K562 (cell line): ENCODE data around the gene MED29. TPM values are rescaled to one million over a fixed set of nuclear protein-coding genes. Genes with fewer than 3 reads are reported as not detected.

Experiments used
- ATAC-seq: fragments of 200-7000 bp; cut with Tn5 transposase; 3 replicates; pipeline ENCODE4 v1.9.1; 2020; ENCODE audit warnings: moderate library complexity
- BruUV-seq: library from RNA; stranded (reverse); fragments of 400-500 nt; replicated peaks from 2 replicates; lab custom pipeline; 2021; lab: Mats Ljungman, UMichigan
- CTCF ChIA-PET: fragments of 300-600 bp; formaldehyde crosslinking; extraction: SDS; loops from one replicate; lab custom pipeline; 2021; ENCODE audit warnings: low intra/inter-chr PET ratio; lab: Yijun Ruan, JAX
- POLR2A ChIA-PET: fragments of 300-600, 350-650 bp; sonication (Branson Sonifier 250); formaldehyde crosslinking; extraction: SDS; loops from one replicate; lab custom pipeline; 2021; ENCODE audit warnings: antibody characterized with exemption, inconsistent platforms; lab: Yijun Ruan, JAX
- DNase-seq, 4 experiments: peaks; one replicate each; pipeline versions ENCODE4 v3.0.0 to v3.0.0-alpha.2; 2011 to 2018; ENCODE audit warnings: low spot score in 3 of 4, mixed read lengths in 3 of 4; ENCODE audit errors: extremely low read depth in 1 of 4
- FAIRE-seq: peaks from 2 replicates; lab custom pipeline; 2011; peaks lifted over from hg19 to GRCh38; lab: Jason Lieb, UNC
- H2AFZ ChIP-seq: 2 replicates; pipeline ENCODE4 v1.6.0; 2011; ENCODE audit warnings: low read depth, low read length, control low read depth, inconsistent platforms
- H3K27ac ChIP-seq: fragments of 200-600 bp; 3 replicates; pipeline ENCODE4 v1.8.0; 2011; ENCODE audit warnings: low read depth, mild to moderate bottlenecking, control low read depth, inconsistent platforms, low read length, moderate library complexity, mixed read lengths; ENCODE audit errors: extremely low read depth
- H3K27me3 ChIP-seq, 2 experiments: fragments of 300-600 bp in 1 of 2; 2 replicates in 1 of 2; 3 replicates in 1 of 2; pipeline versions ENCODE4 v1.6.0 to v1.8.0; 2011; ENCODE audit warnings: inconsistent platforms in 2 of 2, low read length in 2 of 2, mild to moderate bottlenecking in 1 of 2, mixed read lengths in 1 of 2, moderate library complexity in 1 of 2; ENCODE audit not compliant: control insufficient read depth in 2 of 2, insufficient read depth in 2 of 2
- H3K36me3 ChIP-seq: fragments of 300-600 bp; 3 replicates; pipeline ENCODE4 v1.8.0; 2011; ENCODE audit warnings: mild to moderate bottlenecking, low read length, inconsistent platforms; ENCODE audit not compliant: control insufficient read depth, insufficient read depth
- H3K4me1 ChIP-seq, 2 experiments: fragments of 200-600 bp in 1 of 2; replicated peaks in 1 of 2; 2 replicates in 1 of 2; 3 replicates in 1 of 2; pipeline versions ENCODE4 v1.5.1 to v1.8.0; 2011; ENCODE audit warnings: inconsistent platforms in 2 of 2, low read length in 2 of 2, mild to moderate bottlenecking in 1 of 2, mixed read lengths in 1 of 2, moderate library complexity in 1 of 2; ENCODE audit not compliant: control insufficient read depth in 2 of 2, insufficient read depth in 2 of 2
- H3K4me2 ChIP-seq: 2 replicates; pipeline ENCODE4 v1.6.1; 2011; ENCODE audit warnings: low read length, control low read depth, inconsistent platforms, mixed read lengths; ENCODE audit not compliant: insufficient read depth
- H3K4me3 ChIP-seq: fragments of 200-600 bp; sonication (generic), shearing (Covaris generic); 2 replicates; pipeline ENCODE4 v1.5.1; 2016; ENCODE audit warnings: control low read depth, inconsistent platforms
- H3K79me2 ChIP-seq: fragments of 200-600 bp; 3 replicates; pipeline ENCODE4 v1.8.0; 2011; ENCODE audit warnings: low read length, inconsistent platforms; ENCODE audit not compliant: control insufficient read depth, insufficient read depth
- H3K9ac ChIP-seq, 2 experiments: 2 replicates each; pipeline versions ENCODE4 v1.6.0 to v1.6.1; 2011; ENCODE audit warnings: low read depth in 2 of 2, low read length in 2 of 2, control low read depth in 1 of 2, inconsistent platforms in 1 of 2, mild to moderate bottlenecking in 1 of 2, mixed read lengths in 1 of 2; ENCODE audit not compliant: insufficient read depth in 1 of 2
- H3K9me1 ChIP-seq: one replicate; pipeline ENCODE4 v1.6.0; 2011; ENCODE audit warnings: inconsistent platforms, mild to moderate bottlenecking, low read length, moderate library complexity; ENCODE audit not compliant: control insufficient read depth, insufficient read depth
- H3K9me3 ChIP-seq: replicated peaks from 2 replicates; pipeline ENCODE4 v1.5.1; 2011; ENCODE audit warnings: low read depth, low read length, inconsistent platforms; ENCODE audit not compliant: control insufficient read depth, insufficient read depth
- H4K20me1 ChIP-seq: replicated peaks from 2 replicates; pipeline ENCODE4 v1.6.1; 2011; ENCODE audit warnings: low read length, inconsistent platforms, mixed read lengths; ENCODE audit not compliant: control insufficient read depth, insufficient read depth
- ADNP ChIP-seq: fragments of 200-800 bp; sonication (Bioruptor generic); IDR thresholded peaks from 2 replicates; pipeline ENCODE4 v1.6.1; 2016; ENCODE audit warnings: missing genetic modification characterization, missing compliant biosample characterization
- CREBBP ChIP-seq: IDR thresholded peaks from one replicate; pipeline ENCODE4 v1.6.1; 2012; ENCODE audit warnings: low read depth, mild to moderate bottlenecking, control low read depth, inconsistent platforms, low read length
- EGR1 ChIP-seq: fragments of 450-650 bp; conservative IDR thresholded peaks from 2 replicates; pipeline ENCODE4 v1.6.1; 2017; ENCODE audit warnings: mild to moderate bottlenecking
- NFE2L1 ChIP-seq: fragments of 450-650 bp; IDR thresholded peaks from 2 replicates; pipeline ENCODE4 v1.6.1; 2016; ENCODE audit warnings: missing genetic modification characterization, low read depth, mild to moderate bottlenecking, missing compliant biosample characterization, moderate library complexity, borderline replicate concordance
- POLR2A ChIP-seq: fragments of 450-650 bp; conservative IDR thresholded peaks from 2 replicates; pipeline ENCODE4 v1.6.1; 2016
- RBFOX2 ChIP-seq: fragments of 200-400 bp; formaldehyde crosslinking; IDR thresholded peaks from 2 replicates; pipeline ENCODE4 v1.6.1; 2017; ENCODE audit warnings: low read depth, mild to moderate bottlenecking, low read length, moderate library complexity
- RCOR1 ChIP-seq, 2 experiments: IDR thresholded peaks; 2 replicates each; pipeline ENCODE4 v1.6.1; 2012; ENCODE audit warnings: low read depth in 2 of 2, low read length in 2 of 2, borderline replicate concordance in 1 of 2, improper control_type of control experiment in 1 of 2
- SRSF1 ChIP-seq: fragments of 200-400 bp; formaldehyde crosslinking; IDR thresholded peaks from 2 replicates; pipeline ENCODE4 v1.6.1; 2017; ENCODE audit warnings: mild to moderate bottlenecking, low read depth, low read length, moderate library complexity
- TCF7 ChIP-seq: sonication (generic); IDR thresholded peaks from 2 replicates; pipeline ENCODE4 v1.6.1; 2016; ENCODE audit warnings: antibody characterized with exemption, borderline replicate concordance
- ZNF217 ChIP-seq: sonication (generic); formaldehyde crosslinking; IDR thresholded peaks from 2 replicates; pipeline ENCODE4 v1.8.0; 2022; ENCODE audit warnings: mild to moderate bottlenecking, missing genetic modification reagents
- WGBS: fragments of 100-300 bp; shearing (Covaris generic); methylation state at CpG from one replicate; pipeline ENCODE4 v1.1.6; 2016; ENCODE audit warnings: low coverage, mixed read lengths; ENCODE audit not compliant: insufficient coverage; ENCODE audit errors: missing lambda C conversion rate; 5-methylcytosine and 5-hydroxymethylcytosine counted together
- in situ Hi-C: fragments of 300-500 bp; cut with MboI; formaldehyde crosslinking; loops from 4 replicates; pipeline ENCODE4 v1.15.0; 2018; ENCODE audit warnings: inconsistent platforms, mixed read lengths
- intact Hi-C: fragments of 100-400 bp; cut with micrococcal nuclease; formaldehyde crosslinking; loops from 2 replicates; pipeline ENCODE4 v1.14.2; 2022
- polyA plus RNA-seq, 8 experiments: library from polyadenylated mRNA; depleted of rRNA in 4 of 8; stranded (reverse) in 5 of 8; unstranded in 3 of 8; fragments of >200 nt; fragmentation: Nextera tagmentation in 2 of 8; fragmentation: Illumina TruSeq in 1 of 8; extraction: Ambion mirVana in 2 of 8; extraction: Trizol in 1 of 8; gene quantifications; 2 replicates each; pipeline versions ENCODE4 v1.2.1 to v1.2.3, GENCODE V29; 2011 to 2014; ENCODE audit warnings: inconsistent platforms in 1 of 8, missing spikeins in 1 of 8
- total RNA-seq, 7 experiments: library from RNA; depleted of rRNA in 6 of 7; stranded (reverse); fragments of >200 nt in 6 of 7; fragmentation: Illumina TruSeq in 2 of 7; extraction: Trizol in 2 of 7; gene quantifications; 2 replicates each; pipeline versions ENCODE4 v1.2.1 to v1.2.3, GENCODE V29; 2011 to 2021; ENCODE audit warnings: low replicate concordance in 1 of 7
- TF ChIP-seq, protein P1 (sequence below): sonication (generic); formaldehyde crosslinking; IDR thresholded peaks from 2 replicates; pipeline ENCODE4 v1.4.0; 2020; ENCODE audit warnings: mild to moderate bottlenecking, missing genetic modification reagents
- TF ChIP-seq, protein P2 (sequence below): sonication (generic); formaldehyde crosslinking; IDR thresholded peaks from 2 replicates; pipeline ENCODE4 v1.8.1; 2023; ENCODE audit warnings: mild to moderate bottlenecking, missing genetic modification reagents

The MED29 gene
- total and polyA plus RNA-seq, 9 of the 15 experiments (the other 6 are each of a cell fraction or from before 2014, with no cell fraction given), result 1.8 to 22.6 (median 12.4) TPM

DNA sequence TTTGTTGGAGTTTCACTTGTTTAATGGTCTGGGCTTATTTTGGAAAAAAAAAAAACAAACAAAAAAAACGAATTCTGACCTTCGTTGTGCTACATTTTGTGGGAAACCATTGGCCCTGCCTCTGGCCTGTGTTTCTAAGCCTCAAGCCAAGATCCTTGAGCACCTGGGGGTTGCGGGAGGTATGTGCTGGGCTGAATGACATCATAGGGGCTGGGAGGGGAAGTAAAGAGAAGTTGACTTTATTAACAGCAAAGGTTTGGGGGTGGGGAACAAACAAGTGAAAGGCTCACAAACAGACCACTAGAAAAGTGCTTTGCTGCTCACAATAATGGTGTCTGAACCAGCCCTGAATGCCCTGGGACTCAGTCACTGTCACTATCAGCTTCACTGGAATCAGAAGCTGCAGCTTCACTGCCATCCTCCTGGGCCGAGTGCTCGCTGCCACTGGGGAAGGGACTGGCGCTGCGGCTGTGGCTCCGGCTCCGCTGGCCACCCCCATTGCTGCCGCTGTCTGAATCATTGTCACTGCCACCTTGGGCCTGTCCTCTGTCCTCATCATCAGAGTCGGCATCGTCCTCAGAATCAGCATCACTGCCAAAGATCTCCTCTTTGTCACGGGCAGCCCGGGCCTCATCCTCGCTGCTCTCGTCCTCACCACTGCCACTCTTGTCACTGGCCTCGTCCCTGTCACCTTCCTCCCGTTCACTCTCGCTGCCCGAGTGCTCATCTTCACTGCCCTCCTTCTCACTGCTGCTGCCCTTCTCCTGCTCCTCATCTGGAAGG is 5.4 kb upstream of the MED29 start (continued):
- TF ChIP-seq NFE2L1, result no peak
- TF ChIP-seq CREBBP, result no peak
- TF ChIP-seq, protein P1, sequence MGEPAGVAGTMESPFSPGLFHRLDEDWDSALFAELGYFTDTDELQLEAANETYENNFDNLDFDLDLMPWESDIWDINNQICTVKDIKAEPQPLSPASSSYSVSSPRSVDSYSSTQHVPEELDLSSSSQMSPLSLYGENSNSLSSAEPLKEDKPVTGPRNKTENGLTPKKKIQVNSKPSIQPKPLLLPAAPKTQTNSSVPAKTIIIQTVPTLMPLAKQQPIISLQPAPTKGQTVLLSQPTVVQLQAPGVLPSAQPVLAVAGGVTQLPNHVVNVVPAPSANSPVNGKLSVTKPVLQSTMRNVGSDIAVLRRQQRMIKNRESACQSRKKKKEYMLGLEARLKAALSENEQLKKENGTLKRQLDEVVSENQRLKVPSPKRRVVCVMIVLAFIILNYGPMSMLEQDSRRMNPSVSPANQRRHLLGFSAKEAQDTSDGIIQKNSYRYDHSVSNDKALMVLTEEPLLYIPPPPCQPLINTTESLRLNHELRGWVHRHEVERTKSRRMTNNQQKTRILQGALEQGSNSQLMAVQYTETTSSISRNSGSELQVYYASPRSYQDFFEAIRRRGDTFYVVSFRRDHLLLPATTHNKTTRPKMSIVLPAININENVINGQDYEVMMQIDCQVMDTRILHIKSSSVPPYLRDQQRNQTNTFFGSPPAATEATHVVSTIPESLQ (CRISPR knock-in tag), result no peak
- TF ChIP-seq, protein P2, sequence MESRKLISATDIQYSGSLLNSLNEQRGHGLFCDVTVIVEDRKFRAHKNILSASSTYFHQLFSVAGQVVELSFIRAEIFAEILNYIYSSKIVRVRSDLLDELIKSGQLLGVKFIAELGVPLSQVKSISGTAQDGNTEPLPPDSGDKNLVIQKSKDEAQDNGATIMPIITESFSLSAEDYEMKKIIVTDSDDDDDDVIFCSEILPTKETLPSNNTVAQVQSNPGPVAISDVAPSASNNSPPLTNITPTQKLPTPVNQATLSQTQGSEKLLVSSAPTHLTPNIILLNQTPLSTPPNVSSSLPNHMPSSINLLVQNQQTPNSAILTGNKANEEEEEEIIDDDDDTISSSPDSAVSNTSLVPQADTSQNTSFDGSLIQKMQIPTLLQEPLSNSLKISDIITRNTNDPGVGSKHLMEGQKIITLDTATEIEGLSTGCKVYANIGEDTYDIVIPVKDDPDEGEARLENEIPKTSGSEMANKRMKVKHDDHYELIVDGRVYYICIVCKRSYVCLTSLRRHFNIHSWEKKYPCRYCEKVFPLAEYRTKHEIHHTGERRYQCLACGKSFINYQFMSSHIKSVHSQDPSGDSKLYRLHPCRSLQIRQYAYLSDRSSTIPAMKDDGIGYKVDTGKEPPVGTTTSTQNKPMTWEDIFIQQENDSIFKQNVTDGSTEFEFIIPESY (CRISPR knock-in tag), result peak; percentile 55

DNA sequence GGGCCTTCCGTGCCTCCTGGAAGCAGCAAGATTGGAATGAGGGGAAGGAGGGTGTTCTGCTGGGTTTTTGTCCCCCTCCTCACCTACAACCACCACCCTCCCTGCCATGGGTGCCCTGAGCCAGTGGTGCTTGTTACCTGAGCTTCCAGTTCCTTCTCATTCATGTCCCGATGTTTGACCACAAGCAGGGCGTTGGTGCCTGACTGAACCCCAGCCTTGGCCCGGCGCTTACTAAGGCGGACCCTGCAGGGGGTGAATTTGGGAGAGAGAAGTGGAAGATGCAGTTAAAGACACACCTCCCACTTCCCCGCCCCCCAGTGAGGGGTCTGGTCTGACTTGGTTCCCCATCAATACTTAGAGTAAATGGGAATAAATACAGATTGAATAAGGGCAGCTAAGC is 4.6 kb upstream of the MED29 start:
- H3K9me1 ChIP-seq, result no peaks in the 10 kb centered on the region
- H3K4me3 ChIP-seq, result no peak overlapping the region
- H3K27me3 ChIP-seq, result no peaks in the 10 kb centered on the region
- no peak for DNase-seq
- no peak for FAIRE-seq
- CTCF ChIA-PET, result no interaction called here
- H3K4me2 ChIP-seq, result no peak overlapping the region
- H3K4me1 ChIP-seq, result peaks cover 15 to 19% of the 10 kb centered on the region in 2 experiments
- peaks cover 83% of the 10 kb centered on the region for H3K36me3 ChIP-seq
- H3K79me2 ChIP-seq, result peaks cover 19% of the 10 kb centered on the region
- no TSS peak for BruUV-seq
- no peak overlapping the region for H3K9ac ChIP-seq
- TF ChIP-seq ADNP (tag) (no peak), TCF7 (no peak), RBFOX2 (0 out of 2 replicates have a peak, but pooled peaks have one; percentile 29), SRSF1 (no peak), EGR1 (no peak), RCOR1 (IDR thresholded peaks at IDR 0.05; ENCODE audit: borderline replicate concordance in 1 of 2, low read depth in 2 of 2, low read length in 2 of 2) (no peak), ZNF217 (CRISPR knock-in tag) (no peak), POLR2A (0 out of 2 replicates have a peak, but pooled peaks have one; percentile 18)
- ATAC-seq, result no peak
- H4K20me1 ChIP-seq, result peaks cover 22% of the 10 kb centered on the region
- 85% methylated on average over 6 of the region's 7 CpGs for WGBS
- H3K9me3 ChIP-seq, result no peaks in the 10 kb centered on the region
- POLR2A ChIA-PET, result no interaction called here
- H2AFZ ChIP-seq, result no peak overlapping the region
- intact Hi-C loops, result no loop called here
- no peak overlapping the region for H3K27ac ChIP-seq
- in situ Hi-C loops, result no loop called here
